Activated CD8-positive, alpha-beta memory T cell treated with anti-CD3 and anti-CD28 coated beads for 48 hours (primary cell): Measurements from ENCODE around the gene TGFBRAP1.

Source experiments
- DNase-seq, 3 experiments: peaks; one replicate each; pipeline ENCODE4 v3.0.0-alpha.2; 2020; ENCODE audit warnings: low read depth in 2 of 3, low spot score in 2 of 3

The TGFBRAP1 gene, protein sequence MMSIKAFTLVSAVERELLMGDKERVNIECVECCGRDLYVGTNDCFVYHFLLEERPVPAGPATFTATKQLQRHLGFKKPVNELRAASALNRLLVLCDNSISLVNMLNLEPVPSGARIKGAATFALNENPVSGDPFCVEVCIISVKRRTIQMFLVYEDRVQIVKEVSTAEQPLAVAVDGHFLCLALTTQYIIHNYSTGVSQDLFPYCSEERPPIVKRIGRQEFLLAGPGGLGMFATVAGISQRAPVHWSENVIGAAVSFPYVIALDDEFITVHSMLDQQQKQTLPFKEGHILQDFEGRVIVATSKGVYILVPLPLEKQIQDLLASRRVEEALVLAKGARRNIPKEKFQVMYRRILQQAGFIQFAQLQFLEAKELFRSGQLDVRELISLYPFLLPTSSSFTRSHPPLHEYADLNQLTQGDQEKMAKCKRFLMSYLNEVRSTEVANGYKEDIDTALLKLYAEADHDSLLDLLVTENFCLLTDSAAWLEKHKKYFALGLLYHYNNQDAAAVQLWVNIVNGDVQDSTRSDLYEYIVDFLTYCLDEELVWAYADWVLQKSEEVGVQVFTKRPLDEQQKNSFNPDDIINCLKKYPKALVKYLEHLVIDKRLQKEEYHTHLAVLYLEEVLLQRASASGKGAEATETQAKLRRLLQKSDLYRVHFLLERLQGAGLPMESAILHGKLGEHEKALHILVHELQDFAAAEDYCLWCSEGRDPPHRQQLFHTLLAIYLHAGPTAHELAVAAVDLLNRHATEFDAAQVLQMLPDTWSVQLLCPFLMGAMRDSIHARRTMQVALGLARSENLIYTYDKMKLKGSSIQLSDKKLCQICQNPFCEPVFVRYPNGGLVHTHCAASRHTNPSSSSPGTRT

DNA sequence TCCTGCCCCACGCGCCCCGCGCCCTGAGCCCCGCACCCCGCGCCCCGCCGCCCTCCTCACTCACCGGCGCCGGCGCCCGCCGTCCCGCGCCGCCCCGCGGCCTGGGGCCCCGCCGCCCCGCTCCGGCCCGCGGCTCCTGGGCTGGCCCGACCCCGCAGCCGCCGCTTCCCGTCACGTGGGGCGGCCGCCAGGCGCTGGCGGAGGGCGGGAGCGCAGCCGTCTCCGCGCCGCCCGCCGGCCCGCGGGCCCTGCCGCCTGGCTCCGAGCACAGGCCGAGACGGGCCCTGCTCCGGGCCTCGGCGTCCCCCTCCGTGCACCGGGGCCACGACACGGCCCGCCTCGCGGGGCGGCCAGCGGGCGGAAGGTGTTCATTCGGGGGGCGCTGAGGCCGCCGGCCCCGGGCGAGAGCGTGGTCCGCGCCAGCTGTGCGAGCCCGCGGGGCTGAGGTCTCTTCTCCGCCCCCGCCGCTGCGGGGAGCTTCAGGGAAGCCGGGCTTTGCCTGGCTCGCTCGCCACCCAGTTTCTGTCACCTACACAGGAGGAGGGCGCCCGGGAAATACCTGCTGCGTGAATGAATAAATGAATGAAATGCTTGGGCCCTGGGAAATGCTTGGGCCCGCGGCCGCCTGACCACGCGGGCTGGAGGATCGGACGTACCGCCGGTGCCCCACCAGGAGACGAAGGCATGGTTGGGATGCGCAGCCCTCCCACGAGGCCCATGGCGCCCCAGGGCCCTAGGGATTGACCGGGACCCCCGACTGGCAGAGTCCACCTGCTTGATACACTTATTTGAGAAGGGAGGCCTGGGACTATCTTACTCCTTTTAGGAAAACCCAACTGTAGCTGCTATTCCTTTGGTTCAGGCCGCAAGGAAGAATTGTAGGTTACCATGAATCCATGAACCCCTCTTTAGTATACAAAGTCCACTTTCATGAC is at the start of gene TGFBRAP1:
TGFBRAP1 (minus strand) TSS at position 175 of the 935 bp plus-strand sequence. CDS start 21,434 bp downstream, outside the sequence.
- peak; percentile 13 to 44 (median 36) for DNase-seq

DNA sequence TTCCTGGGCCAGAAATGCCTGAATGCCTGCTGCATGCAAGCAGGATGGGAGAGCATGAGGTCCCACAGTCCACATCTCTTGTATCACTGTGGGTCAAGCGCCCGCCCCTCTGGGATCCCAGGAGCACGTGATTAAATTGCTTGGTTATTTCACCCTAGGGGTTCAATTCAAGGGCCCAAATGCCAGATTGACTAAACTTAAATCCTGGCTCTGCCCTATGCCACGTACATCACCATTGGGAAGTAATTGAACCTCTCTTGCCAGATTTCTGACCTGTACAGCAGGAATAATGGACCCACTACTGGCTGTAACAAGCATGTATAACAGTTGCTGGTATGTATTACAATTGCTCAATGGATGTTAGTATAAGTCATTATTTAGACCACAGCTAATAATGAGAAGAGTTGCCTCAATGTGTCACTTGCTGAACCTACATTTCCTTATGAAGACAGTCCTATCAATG is 49.4 kb upstream of the TGFBRAP1 start:
- DNase-seq: no peak

- no peak for DNase-seq
Observed at GRCh38 chr2:105378276-105378840, 48.8 kb upstream of the TGFBRAP1 start.

GRCh38 chr2:105377871-105378270 is 48.3 kb upstream of the TGFBRAP1 start:
- DNase-seq: no peak

GRCh38 chr2:105376789-105377240 is 47.3 kb upstream of the TGFBRAP1 start:
- no peak for DNase-seq

DNA sequence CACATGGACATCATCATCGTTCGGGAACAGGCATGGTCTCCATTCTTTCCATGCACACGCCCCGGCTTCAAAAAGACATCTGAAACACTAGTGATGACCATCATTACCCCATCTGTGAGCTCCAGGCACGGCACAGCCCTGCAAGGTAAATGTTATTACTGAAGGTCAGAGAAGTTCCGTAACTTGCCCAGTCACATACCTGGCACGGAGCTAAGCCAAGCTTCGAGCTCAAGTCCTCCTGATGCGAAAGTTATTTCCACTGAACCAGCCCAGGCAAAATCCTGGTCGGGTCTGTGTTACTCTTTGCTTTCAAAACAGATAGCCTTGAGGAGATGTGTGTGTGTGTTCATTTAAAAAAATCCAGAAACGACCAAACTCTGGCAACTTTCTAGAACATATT is 46.5 kb upstream of the TGFBRAP1 start:
- no peak for DNase-seq

DNA sequence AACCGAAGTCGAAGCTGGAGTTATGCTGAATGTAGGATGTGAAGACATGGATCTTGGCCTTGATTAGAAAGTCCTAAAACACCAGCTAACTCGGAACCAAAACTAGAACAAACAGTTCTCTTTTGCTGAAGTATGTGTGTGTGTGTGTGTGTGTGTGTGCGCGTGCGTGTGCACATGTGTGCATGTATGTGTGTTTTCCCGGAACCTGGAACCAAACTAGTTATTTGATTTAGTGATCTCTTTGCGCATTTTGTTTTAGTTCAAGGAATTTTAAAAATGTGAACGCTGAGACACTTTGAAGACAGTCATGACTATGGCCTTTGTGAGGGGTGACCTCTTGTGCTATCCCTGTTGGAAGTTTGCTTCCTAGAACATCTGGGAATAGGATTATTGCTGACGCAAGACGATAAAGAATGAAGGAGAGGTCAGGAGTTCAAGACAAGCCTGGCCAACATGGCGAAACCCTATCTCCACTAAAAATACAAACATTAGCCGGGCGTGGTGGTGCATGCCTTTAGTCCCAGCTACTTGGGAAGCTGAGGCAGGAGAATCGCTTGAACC is 45.5 kb upstream of the TGFBRAP1 start:
- DNase-seq: no peak

DNA sequence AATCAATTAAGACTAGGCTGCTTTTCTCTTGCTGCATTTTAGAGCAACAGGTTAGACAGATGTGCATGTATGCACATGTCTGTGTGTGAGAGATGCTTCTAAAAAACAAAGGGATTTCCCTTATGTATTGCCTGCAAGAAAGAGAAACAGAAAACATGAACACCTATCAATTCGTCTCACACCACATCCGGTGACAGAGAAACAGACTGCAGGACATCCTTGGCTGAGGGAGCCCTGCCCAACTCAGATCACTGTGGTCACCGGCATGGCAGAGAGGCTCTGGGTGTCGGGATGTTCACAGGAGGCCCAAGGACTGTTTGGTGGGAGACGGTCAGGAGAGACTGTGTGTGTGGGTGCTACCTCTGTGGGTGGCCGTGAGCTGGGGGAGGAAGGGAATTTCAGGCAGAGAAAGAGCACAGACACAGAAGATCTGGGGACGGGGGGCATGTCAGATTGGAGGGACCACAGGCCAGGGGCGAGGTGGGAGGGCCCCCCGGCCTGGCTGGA is 44.4 kb upstream of the TGFBRAP1 start:
- no peak for DNase-seq

DNA sequence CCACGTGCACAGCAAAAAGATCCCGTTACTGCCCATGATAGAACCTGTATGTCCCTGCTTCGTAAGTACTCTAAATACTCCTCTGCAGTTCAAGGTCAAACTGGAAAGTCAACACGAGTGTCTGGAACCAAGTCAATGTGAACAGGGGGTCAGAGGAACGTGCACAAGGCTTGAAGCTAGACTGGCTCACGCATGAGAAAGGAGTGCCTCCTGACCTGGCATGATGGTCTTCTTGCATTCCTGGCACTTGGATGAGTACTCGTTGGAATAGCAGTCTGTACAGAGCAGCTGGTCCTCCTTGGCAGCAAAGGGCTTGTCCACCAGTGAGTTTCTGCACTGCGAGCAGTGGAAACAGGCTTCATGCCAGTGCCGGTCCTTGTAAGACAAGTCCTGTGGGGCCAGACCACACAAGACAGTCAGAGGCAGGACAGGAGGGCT is 43.8 kb upstream of the TGFBRAP1 start:
- DNase-seq: no peak

DNA sequence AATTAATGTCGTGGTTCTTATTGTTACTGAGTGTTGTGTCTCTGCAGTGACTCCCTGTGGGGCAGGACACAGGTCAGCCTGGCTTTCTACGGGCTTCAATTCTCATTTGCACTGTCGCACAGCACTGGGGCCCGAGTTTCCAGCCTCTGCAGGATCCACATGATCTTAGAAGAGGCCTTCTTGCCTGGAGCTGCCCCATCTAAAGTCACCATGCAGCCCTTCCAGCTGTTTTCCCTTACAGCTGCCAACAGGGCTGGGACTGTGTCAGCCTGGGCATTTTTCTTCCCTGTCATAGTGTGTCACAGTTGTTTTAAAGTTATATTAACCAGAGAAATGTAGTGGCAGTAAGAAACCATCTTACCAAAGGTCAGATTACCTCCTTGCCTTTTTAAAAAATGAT is 42.3 kb upstream of the TGFBRAP1 start:
- DNase-seq: no peak

DNA sequence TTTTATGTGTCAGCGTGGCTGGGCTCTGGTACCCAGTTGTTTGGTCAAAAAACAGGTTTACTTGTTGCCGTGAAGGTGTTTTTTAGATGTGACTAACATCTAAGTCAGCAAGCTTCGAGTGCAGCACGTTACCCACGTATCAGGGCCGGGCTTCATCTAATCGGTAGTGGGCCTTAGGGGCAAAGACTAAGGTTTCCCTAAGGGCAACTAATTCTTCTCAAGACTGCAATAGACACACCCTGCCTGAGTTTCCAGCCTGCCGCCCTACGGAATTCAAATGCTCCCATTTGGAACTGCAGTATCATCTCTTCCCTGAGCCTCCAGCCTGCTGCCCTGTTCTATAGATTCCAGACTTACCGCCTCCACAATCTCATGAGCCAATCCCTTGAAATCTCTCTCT is 41.6 kb upstream of the TGFBRAP1 start:
- no peak for DNase-seq

DNA sequence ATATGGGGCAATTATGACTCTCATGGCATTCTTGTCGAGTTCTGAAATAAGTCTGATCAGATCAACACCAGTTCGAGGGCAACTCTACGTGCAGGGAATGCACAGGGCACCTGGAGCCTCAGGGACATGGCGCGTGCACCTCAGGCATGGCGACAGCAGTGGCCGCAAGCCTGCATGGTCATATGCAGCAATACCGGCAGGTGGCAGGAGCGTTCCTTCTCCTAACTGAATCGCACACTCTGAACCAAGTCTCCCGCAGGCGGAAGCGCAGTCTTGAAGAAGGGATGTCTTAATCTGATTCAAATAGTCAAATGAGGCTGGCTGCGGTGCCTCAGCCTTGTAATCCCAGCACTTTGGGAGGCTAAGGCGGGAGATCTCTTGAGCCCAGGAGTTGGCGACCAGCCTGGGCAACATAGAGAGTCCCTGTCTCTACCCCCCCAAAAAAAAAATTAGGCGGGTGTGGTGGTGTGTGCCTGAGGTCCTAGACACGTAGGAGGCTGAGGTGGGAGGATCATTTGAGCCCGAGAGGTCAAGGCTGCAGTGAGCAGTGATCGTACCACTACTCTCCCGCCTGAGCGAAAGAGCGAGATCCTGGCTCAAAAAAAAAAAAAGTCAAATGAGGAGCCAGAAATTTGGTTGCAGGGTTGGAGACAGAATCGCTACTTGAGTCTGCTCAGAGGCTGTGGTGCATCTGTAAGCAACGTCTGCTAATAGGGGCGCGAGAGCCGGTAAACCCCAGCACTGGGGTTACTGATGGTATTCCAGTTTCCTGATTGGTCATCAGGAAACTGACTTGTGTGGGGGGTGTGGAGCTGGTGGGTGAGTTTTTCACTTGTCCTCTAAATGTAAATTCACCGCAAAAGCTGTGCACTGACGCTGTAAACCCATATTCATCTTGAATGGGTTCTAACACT is 40.5 kb upstream of the TGFBRAP1 start:
- peak; percentile 54 to 75 (median 59) for DNase-seq

DNA sequence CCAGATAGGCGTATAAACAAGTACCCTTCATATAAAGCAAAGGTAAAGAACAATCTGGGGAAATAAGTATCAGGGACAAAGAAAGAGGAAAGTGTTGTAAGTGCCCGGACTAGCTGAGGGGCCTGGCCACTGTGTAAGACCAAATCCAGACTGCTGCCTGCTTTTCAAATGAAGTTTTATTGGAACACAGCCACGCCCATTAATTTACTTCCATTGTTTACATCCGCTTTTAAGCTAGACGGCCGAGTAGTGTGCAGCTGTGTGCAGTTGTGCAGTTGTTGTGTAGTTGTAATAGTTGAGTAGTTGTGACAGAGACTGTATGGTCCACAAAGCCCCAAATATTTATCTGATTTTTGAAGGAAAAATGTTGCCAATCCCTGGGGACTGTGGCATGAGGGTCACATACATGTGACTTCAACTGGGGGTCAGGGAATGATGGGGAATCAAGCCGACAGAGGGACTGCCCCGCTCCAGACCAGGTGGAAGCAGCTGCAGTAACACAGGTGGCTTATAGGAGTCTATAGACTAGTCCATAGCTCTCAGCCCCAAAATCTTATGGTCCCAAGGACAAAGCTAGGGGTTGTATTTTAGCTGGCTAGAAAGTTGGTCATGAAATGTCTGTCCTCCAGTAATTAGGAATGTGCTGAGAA is 39.3 kb upstream of the TGFBRAP1 start:
- no peak for DNase-seq

GRCh38 chr2:105365206-105365605 is 35.7 kb upstream of the TGFBRAP1 start:
- DNase-seq: no peak

GRCh38 chr2:105364436-105365139 is 35.1 kb upstream of the TGFBRAP1 start:
- DNase-seq: no peak

- no peak for DNase-seq
Observed at GRCh38 chr2:105362862-105363591, 33.5 kb upstream of the TGFBRAP1 start.
